NCI-H345 (cell line): ENCODE results near the gene INAFM1.
"Not testable (repeated sequence)": the region's sequence is repeated elsewhere in the genome, so short reads cannot be mapped to it uniquely, and the experiment has no call there.

Source experiments
- DNase-seq: peaks from one replicate; lab custom pipeline; 2025; lab: John Stamatoyannopoulos, UW

The INAFM1 gene

GRCh38 chr19:47240996-47241918 is 33.4 kb upstream of the INAFM1 start:
- DNase-seq, result peak; percentile 82

DNA sequence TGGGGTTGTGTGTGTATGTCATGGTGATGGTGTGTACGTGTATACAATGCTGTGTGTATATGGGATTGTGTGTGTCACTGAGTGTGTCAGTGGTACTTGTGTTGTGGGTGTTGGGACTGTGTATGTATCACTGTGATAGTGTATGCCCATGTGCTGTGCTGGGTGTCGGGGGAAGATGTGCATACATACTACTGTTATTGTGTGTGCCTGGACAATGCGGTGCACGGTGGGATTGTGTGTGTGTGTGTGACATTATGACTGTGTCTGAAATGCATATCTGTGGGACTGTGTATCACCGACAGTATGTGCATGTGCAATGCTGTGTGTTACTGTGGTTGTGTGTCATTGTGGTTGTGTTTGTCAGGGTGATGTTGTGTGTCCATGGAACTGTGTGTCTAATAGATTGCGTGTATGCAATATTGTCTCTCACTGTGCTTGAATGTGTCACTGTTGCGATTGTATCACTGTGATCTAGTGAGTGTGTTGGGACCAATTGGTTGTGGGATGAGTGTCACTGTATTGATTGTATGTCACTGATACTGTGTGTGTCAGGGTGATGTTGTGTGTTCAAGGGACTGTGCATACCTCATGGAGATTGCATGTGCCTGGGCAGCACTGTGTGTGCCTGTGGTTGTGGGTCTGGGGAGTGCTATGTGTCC is 32.6 kb upstream of the INAFM1 start:
- DNase-seq, result no peak

- no peak for DNase-seq
These were observed 31.3 kb upstream of the INAFM1 start for GRCh38 chr19:47243364-47243775.

GRCh38 chr19:47243776-47244547 is 30.7 kb upstream of the INAFM1 start:
- peak; percentile 63 for DNase-seq

- peak; percentile 42 for DNase-seq
These were observed 27.2 kb upstream of the INAFM1 start for GRCh38 chr19:47247308-47247990.

- not testable (repeated sequence) for DNase-seq
These were observed 21.7 kb upstream of the INAFM1 start for GRCh38 chr19:47253016-47253415.

GRCh38 chr19:47253467-47253881 is 21.2 kb upstream of the INAFM1 start:
- no peak for DNase-seq

- DNase-seq, result no peak
These were observed 20.7 kb upstream of the INAFM1 start for GRCh38 chr19:47253970-47254369.

- peak; percentile 96 for DNase-seq
These were observed 18.6 kb upstream of the INAFM1 start, which contains the start of gene CCDC9 for GRCh38 chr19:47255879-47256692. TSS of gene CCDC9 (plus strand) at chr19:47256525. CDS start at chr19:47258401, 1,876 bp downstream.

GRCh38 chr19:47256693-47257410 is 17.8 kb upstream of the INAFM1 start:
- DNase-seq, result peak; percentile 99

DNA sequence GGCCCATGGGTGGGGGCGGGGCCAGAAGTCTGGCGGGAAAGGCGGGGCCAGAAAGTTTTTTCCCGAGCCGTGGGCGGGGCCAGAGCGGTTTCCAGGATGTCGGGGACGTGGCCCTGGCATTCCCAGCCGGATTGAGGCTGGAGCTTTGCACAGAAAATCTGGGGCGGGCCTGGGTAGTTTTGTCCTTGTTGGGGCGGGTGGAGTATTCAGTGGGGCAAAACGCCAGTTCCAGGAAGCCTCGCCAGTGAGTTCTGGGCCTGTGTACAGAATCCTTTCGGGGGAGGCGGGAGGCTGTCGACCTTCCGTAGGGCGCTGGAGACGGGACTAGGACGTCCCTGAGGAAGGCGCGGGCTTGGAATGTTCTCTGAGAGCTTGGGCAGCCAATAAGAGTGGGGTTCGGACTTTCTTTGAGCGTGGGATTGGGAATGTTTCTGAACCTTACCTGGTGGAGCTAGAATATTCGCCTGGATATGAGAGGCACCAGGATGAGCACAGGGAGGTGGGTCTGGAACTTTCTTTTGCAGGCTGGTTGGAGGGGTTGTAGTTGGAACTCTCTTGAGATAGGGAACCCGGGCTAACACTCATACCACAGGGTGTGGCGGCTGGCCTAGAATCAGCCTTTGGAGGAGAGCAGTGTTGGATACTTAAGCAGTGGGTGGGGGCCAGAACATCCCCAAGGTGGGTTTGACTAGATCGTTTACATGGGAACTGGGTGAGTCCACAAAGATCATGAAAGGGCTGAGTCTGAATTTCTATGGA is 17.1 kb upstream of the INAFM1 start:
- DNase-seq, result no peak

- DNase-seq, result no peak
These were observed 16.3 kb upstream of the INAFM1 start for GRCh38 chr19:47258434-47258833.

DNA sequence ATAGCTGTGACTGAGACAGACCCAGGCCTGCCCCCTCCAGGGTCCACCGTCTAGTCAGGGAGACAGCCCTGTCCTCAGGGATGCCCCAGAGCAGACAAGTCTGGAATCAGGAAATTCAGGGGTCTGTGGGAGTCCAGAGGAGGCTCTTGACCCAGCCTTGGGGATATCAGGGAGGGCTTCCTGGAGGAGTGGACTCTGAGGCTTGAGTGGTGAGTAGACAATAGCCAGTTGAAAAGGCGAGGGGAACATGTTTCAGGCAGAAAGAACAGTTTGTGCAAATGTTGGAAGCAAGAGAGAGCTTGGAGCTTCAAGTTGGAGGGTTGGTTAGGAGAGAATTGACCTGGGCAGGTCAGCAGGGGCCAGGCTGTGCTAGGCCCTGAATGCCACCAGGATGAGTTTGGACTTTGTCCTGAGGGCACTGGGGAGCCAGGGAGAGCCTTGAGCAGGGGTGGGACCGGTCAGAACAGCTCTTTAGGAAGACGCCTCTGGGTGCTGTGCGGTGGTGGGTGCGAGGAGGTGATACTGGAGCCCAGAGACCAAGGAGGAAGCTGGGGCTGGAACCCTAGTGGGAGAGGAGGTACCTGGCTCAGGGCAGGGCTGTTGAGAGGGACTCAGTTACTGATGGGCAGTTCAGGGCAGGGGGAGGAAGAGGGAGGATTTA is 15.7 kb upstream of the INAFM1 start:
- no peak for DNase-seq

- no peak for DNase-seq
These were observed 14.2 kb upstream of the INAFM1 start for GRCh38 chr19:47260476-47260875.

GRCh38 chr19:47261946-47262793 is 12.5 kb upstream of the INAFM1 start:
- DNase-seq, result not testable (repeated sequence)

GRCh38 chr19:47264629-47265028 is 10.1 kb upstream of the INAFM1 start:
- DNase-seq, result no peak

DNA sequence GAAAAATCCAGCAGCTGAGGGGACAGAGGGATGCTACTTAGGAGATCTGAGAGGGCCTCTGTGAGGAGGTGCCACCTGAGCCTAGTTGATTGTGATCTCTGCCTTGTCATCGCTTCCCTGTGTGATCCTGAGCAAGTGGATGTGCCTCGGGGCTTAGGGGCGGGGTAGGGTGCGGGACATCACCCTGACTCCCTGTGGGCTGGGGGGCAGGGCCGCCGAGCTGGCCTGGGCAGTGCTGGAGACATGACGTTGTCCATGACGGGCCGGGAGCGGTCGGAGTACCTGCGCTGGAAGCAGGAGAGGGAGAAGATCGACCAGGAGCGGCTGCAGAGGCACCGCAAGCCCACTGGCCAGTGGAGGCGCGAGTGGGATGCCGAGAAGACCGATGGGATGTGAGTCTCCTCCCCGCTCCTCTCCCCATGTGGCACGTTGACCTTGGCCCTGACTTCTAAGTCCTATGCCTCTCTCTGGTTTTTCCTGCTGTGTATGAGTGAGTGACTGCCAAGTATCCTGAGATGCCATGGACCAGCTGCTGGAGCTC is 8.2 kb upstream of the INAFM1 start:
- DNase-seq, result no peak

DNA sequence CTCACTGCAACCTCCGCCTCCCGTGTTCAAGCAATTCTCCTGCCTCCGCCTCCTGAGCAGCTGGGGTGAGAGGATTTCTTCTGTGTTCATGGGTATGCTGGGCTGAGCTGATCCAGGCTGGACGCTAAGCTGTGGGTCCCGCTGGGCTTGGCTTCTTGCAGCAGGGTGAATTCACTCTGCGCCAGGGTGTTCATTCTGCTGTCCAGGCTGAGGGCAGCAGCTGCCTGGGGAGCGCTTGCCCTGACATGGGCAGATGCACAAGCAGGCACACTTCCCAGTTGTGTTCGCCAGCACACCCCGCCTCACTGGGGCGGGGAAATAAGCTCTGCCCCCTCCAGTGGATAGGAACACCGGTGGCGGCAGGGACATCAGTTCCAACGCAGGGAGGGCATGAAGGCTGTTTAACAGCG is 7.3 kb upstream of the INAFM1 start:
- no peak for DNase-seq
